Measurements from ENCODE around the gene CRYBA2. TPM values are rescaled to one million over a fixed set of nuclear protein-coding genes. Genes with fewer than 3 reads are reported as not detected.
A peak's percentile ranks its signal among the peaks of the same experiment; 100 is the strongest.

Gene CRYBA2
- total and polyA plus RNA-seq, 2 of the 8 experiments (the other 6 are each of a cell fraction or from before 2014, with no cell fraction given) = not detected

- 83% methylated on average over 10 of the region's 11 CpGs; no CpG with 5 or more reads in 1 of the 2 experiments for WGBS, 2 experiments (ENCODE audit: extremely low coverage in 1 of 2, insufficient coverage in 1 of 2, insufficient read length in 1 of 2, insufficient replicate concordance in 2 of 2, low coverage in 1 of 2, low lambda C conversion rate in 2 of 2, missing lambda C conversion rate in 1 of 2)
- no peak overlapping the region for H2BK15ac ChIP-seq (ENCODE audit: low read length)
- ChIA-PET POLR2A (ENCODE audit: partially characterized antibody) (interaction anchor here (1.2 to 1.4 kb wide), 2 partner anchors 9 to 11 kb away, joined by 3 read pairs; no protein-coding TSS in a partner anchor), CTCF (ENCODE audit: partially characterized antibody) (interaction anchor here (0.7 to 6.9 kb wide), 13 partner anchors 9 to 134 kb away, joined by 3 to 53 read pairs (median 5); partner anchors contain the start of gene CDK5R2)
- H3K4me3 ChIP-seq (ENCODE audit: extremely low read depth in 1 of 4, insufficient read depth in 2 of 4, low read depth in 3 of 4, low read length in 4 of 4) = no peak overlapping the region
- H3K4me1 ChIP-seq (replicated peaks in 1 of 4; ENCODE audit: control insufficient read depth in 3 of 4, insufficient read depth in 4 of 4, low read length in 3 of 4) = no peaks in the 10 kb centered on the region
- no peak overlapping the region for H3K14ac ChIP-seq (ENCODE audit: insufficient read length)
- no peak overlapping the region for H3K4me2 ChIP-seq (ENCODE audit: insufficient read depth in 1 of 2, low read depth in 2 of 2, low read length in 2 of 2)
- no peak overlapping the region for H4K5ac ChIP-seq (ENCODE audit: insufficient read length, low read depth, low read length)
- H2BK12ac ChIP-seq (ENCODE audit: low read depth, low read length) = no peak overlapping the region
- no peaks in the 10 kb centered on the region for H3K9me3 ChIP-seq (ENCODE audit: insufficient read depth in 2 of 2, low read depth in 1 of 2, low read length in 1 of 2)
- no peak overlapping the region for H2BK20ac ChIP-seq (ENCODE audit: low read length)
- H3K36me3 ChIP-seq (ENCODE audit: control insufficient read depth in 2 of 4, insufficient read depth in 4 of 4, low read length in 3 of 4) = no peaks in the 10 kb centered on the region
- H4K8ac ChIP-seq (ENCODE audit: extremely low read depth, insufficient read depth, low read length) = peak overlapping the region; percentile 68; the same call in 1 of the 2 replicates
- no peaks in the 10 kb centered on the region for H3K23me2 ChIP-seq (ENCODE audit: low read depth, low read length)
- H4K20me1 ChIP-seq (replicated peaks in 1 of 2; ENCODE audit: control insufficient read depth in 1 of 2, insufficient read depth in 2 of 2, low read length in 2 of 2) = peaks cover 0 to 1% of the 10 kb centered on the region in 2 experiments
- peaks cover 0 to 3% (median 0%) of the 10 kb centered on the region in 4 experiments; a peak in 3 of 7 replicates for H3K27me3 ChIP-seq (replicated peaks in 1 of 4; ENCODE audit: control insufficient read depth in 3 of 4, extremely low read depth in 1 of 4, insufficient read depth in 3 of 4, low read length in 3 of 4)
- no peak for DNase-seq (ENCODE audit: low read depth in 1 of 2, low spot score in 2 of 2)
- no peak overlapping the region for H3K9ac ChIP-seq (replicated peaks in 1 of 4; ENCODE audit: extremely low read depth in 1 of 4, low read depth in 3 of 4, low read length in 3 of 4)
- H3K18ac ChIP-seq (ENCODE audit: extremely low read depth, low read length) = no peak overlapping the region
- H3K79me1 ChIP-seq (ENCODE audit: low read depth, low read length) = no peaks in the 10 kb centered on the region
- H4K91ac ChIP-seq (replicated peaks; ENCODE audit: insufficient read length, low read length) = no peak overlapping the region
- no peak overlapping the region for H2AFZ ChIP-seq (ENCODE audit: low read length)
- no peak overlapping the region for H2BK120ac ChIP-seq (replicated peaks; ENCODE audit: low read depth, low read length)
- H3K56ac ChIP-seq (replicated peaks; ENCODE audit: insufficient read length, low read depth, low read length) = no peak overlapping the region
- H3K27ac ChIP-seq (ENCODE audit: low read depth, low read length) = no peak overlapping the region
- H2BK5ac ChIP-seq (ENCODE audit: low read depth, low read length) = no peak overlapping the region
- no peak overlapping the region for H2AK5ac ChIP-seq (ENCODE audit: low read depth, low read length)
- FAIRE-seq = no peak
- TF ChIP-seq CHD2 (IDR thresholded peaks at IDR 0.05; ENCODE audit: low read length) = no peak
- TF ChIP-seq RFX5 (IDR thresholded peaks at IDR 0.05; ENCODE audit: borderline replicate concordance, low read depth, low read length) = no peak
- TF ChIP-seq PHF8 (conservative IDR thresholded peaks at IDR 0.05; ENCODE audit: low read depth, low read length) = no peak
- no peak for TF ChIP-seq RAD21 (IDR thresholded peaks at IDR 0.05 in 1 of 2, conservative IDR thresholded peaks at IDR 0.05 in 1 of 2; ENCODE audit: low read depth in 2 of 2, low read length in 2 of 2)
- TF ChIP-seq ZNF274 (IDR thresholded peaks at IDR 0.05; ENCODE audit: borderline replicate concordance, extremely low read depth, low read length) = no peak
- no peak for TF ChIP-seq POLR2AphosphoS5 (IDR thresholded peaks at IDR 0.05; ENCODE audit: low read depth, low read length)
- TF ChIP-seq ASH2L (IDR thresholded peaks at IDR 0.05; ENCODE audit: low read length) = no peak
- TF ChIP-seq HDAC6 (IDR thresholded peaks at IDR 0.05; ENCODE audit: low read depth, low read length) = no peak
- H3K79me2 ChIP-seq (ENCODE audit: control insufficient read depth in 1 of 2, insufficient read depth in 2 of 2, low read length in 2 of 2) = no peaks in the 10 kb centered on the region
- H3K23ac ChIP-seq (ENCODE audit: insufficient read length) = no peak overlapping the region
- no peak overlapping the region for H3K4ac ChIP-seq (replicated peaks; ENCODE audit: insufficient read length, low read depth, low read length)
Observed at GRCh38 chr2:219020604-219021365, 27.6 kb upstream of the CRYBA2 start.
